Tibial nerve (tissue), 4 donors: ENCODE measurements around the gene TAF1A. TPM values are rescaled to one million over a fixed set of nuclear protein-coding genes. Genes with fewer than 3 reads are reported as not detected.

Experiments used
- DNase-seq, 2 donors: peaks; one replicate each; pipeline ENCODE4 v3.0.0-alpha.2; 2019; ENCODE audit warnings: low spot score in 2 of 2
- H3K27ac ChIP-seq, 4 donors: fragments of 200-600 bp; sonication (generic) in 3 of 4; one replicate each; pipeline ENCODE4 v1.5.1; 2017 to 2019; ENCODE audit warnings: mild to moderate bottlenecking in 1 of 4
- H3K27me3 ChIP-seq, 2 donors: fragments of 200-600 bp; sonication (generic) in 1 of 2; one replicate each; pipeline versions ENCODE4 v1.5.1 to v1.6.0; 2017 to 2019
- H3K36me3 ChIP-seq, 3 donors: fragments of 200-600 bp; sonication (generic); one replicate each; pipeline ENCODE4 v1.5.1; 2018 to 2019
- H3K4me1 ChIP-seq, 4 donors: fragments of 200-600 bp; sonication (generic) in 3 of 4; one replicate each; pipeline ENCODE4 v1.5.1; 2017 to 2019
- H3K4me3 ChIP-seq, 4 donors: fragments of 200-600 bp; sonication (generic) in 3 of 4; one replicate each; pipeline ENCODE4 v1.5.1; 2017 to 2019; ENCODE audit warnings: mild to moderate bottlenecking in 1 of 4, moderate library complexity in 1 of 4
- H3K9me3 ChIP-seq, 4 donors: fragments of 200-600 bp; sonication (generic) in 3 of 4; one replicate each; pipeline ENCODE4 v1.5.1; 2017 to 2019
- CTCF ChIP-seq, 5 experiments: fragments of 200-600 bp in 3 of 5; fragments of 450-650 bp in 2 of 5; sonication (generic) in 3 of 5; IDR thresholded peaks; one replicate each; pipeline ENCODE4 v1.5.1; 2016 to 2019; ENCODE audit warnings: antibody characterized with exemption in 5 of 5, mild to moderate bottlenecking in 3 of 5, moderate library complexity in 2 of 5
- EP300 ChIP-seq, 2 donors: sonication (generic); formaldehyde crosslinking; IDR thresholded peaks; one replicate each; pipeline ENCODE4 v1.6.1; 2017; ENCODE audit warnings: antibody characterized with exemption in 2 of 2, mild to moderate bottlenecking in 1 of 2
- POLR2A ChIP-seq, 2 donors: fragments of 450-650 bp; IDR thresholded peaks; one replicate each; pipeline ENCODE4 v1.6.1; 2017; ENCODE audit warnings: antibody characterized with exemption in 2 of 2, mild to moderate bottlenecking in 2 of 2, moderate library complexity in 2 of 2
- WGBS, 2 donors: methylation state at CpG; one replicate each; pipeline ENCODE4 v1.1.5; 2018; 5-methylcytosine and 5-hydroxymethylcytosine counted together
- total RNA-seq, 4 donors: library from RNA; depleted of rRNA; stranded (reverse); fragments of >200 nt; gene quantifications; one replicate each; pipeline ENCODE4 v1.1.0, GENCODE V29; 2016

TAF1A gene
- total RNA-seq, 4 donors from 2014 or later = 3.9 to 14.4 (median 8.0) TPM

DNA sequence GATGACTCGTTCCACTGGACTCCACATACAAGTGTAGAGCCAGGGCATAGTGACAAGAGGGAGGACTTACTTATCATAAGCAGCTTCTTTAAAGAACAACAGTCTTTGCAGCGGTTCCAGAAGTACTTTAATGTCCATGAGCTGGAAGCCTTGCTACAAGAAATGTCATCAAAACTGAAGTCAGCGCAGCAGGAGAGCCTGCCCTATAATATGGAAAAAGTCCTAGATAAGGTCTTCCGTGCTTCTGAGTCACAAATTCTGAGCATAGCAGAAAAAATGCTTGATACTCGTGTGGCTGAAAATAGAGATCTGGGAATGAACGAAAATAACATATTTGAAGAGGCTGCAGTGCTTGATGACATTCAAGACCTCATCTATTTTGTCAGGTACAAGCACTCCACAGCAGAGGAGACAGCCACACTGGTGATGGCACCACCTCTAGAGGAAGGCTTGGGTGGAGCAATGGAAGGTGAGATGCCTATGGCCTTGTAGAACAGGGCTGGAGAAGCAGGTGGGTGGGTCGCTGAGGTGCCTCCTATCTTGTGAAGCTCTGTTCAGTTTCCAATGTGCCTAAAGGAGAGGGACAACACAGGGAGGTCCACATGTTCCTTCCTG lies 40.3 kb upstream of the TAF1A start:
- Histone ChIP-seq H3K9me3 (no peaks in the 10 kb centered on the region), H3K4me1 (peaks cover 0 to 3% (median 0%) of the 10 kb centered on the region in 4 donors), H3K4me3 (no peak overlapping the region), H3K27ac (no peak overlapping the region), H3K36me3 (peaks cover 0 to 95% (median 14%) of the 10 kb centered on the region in 3 donors), H3K27me3 (no peaks in the 10 kb centered on the region)
- no peak for DNase-seq
- TF ChIP-seq EP300 (IDR thresholded peaks at IDR 0.05) (no peak), CTCF (IDR thresholded peaks at IDR 0.05) (no peak), POLR2A (IDR thresholded peaks at IDR 0.05) (no peak)
- WGBS, 2 donors = 89 to 91% methylated on average over 7 of the region's 7 CpGs

DNA sequence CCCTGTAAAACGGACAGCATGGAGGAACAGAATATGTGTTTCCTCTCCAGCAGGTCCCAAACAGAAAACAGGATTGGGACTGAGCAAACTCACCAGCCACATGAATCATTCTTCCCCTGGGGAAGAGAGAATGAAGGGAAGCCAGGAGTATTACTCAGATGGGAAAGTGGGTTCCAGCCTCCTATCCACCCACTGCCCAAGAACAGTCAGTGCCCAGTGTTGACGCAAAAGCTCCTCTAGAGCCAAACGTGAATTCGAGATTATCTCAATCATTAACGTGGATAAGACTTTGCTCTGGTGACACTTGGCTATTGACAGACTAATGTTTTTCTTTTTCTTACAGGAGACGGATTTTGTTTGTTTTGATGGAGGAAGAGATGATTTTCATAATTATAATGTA lies 37.5 kb upstream of the TAF1A start:
- Histone ChIP-seq H3K4me1 (no peaks in the 10 kb centered on the region), H3K4me3 (no peak overlapping the region), H3K36me3 (peaks cover 0 to 97% (median 9%) of the 10 kb centered on the region in 3 donors), H3K9me3 (no peaks in the 10 kb centered on the region), H3K27ac (no peak overlapping the region), H3K27me3 (no peaks in the 10 kb centered on the region)
- DNase-seq = peak in 1 of 2 donors; percentile 14
- 79 to 82% methylated on average over 6 of the region's 6 CpGs for WGBS, 2 donors
- TF ChIP-seq POLR2A (IDR thresholded peaks at IDR 0.05) = no peak
- TF ChIP-seq CTCF (IDR thresholded peaks at IDR 0.05) = no peak
- TF ChIP-seq EP300 (IDR thresholded peaks at IDR 0.05) = peak in 1 of 2 donors; percentile 10

DNA sequence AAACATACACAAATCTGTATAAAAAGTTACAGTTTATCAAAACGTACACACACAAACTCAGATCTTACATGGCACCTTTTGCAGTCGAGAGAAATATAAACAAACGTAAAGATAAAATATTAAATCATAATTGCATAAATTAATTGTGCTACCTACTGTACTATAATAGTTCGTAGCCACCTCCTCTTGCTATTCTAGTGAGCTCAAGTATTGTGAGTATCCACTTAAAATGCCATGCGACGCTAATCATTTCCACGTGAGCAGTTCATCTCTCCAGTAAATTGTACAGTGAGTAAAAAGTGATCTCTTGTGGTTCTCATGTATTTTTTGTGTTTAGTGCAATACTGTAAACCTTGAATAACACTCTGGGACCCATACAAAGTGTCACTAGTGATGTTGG lies 34.5 kb upstream of the TAF1A start:
- 93 to 94% methylated on average over 7 of the region's 7 CpGs for WGBS, 2 donors
- no peak overlapping the region for H3K27ac ChIP-seq
- H3K4me3 ChIP-seq = no peak overlapping the region
- no peak for TF ChIP-seq EP300 (IDR thresholded peaks at IDR 0.05)
- TF ChIP-seq CTCF (IDR thresholded peaks at IDR 0.05) = no peak
- no peak for TF ChIP-seq POLR2A (IDR thresholded peaks at IDR 0.05)
- H3K9me3 ChIP-seq = no peaks in the 10 kb centered on the region
- no peak for DNase-seq
- peaks cover 0 to 73% (median 9%) of the 10 kb centered on the region in 3 donors for H3K36me3 ChIP-seq
- H3K27me3 ChIP-seq = no peaks in the 10 kb centered on the region
- peaks cover 0 to 16% (median 3%) of the 10 kb centered on the region in 4 donors for H3K4me1 ChIP-seq

DNA sequence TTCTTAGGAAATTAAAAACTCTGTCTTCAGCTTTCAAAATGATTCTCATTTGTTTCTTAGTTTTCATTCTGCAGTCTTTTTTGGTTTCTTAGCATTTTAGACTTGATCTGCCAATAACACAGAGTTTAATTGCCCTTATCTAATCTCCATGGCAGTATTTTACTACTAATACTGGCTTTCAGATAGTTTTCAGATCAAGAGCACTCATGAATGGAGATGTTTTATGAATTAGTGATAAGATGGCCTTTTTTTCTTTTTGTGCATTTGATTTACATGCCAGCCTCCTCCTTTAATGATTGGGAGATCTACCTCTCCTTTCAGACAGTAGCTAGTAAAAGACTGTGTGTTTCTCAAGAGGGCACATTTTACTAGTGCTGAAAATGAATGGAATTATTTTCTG lies 33.7 kb upstream of the TAF1A start:
- DNase-seq = no peak
- TF ChIP-seq EP300 (IDR thresholded peaks at IDR 0.05) (no peak), POLR2A (IDR thresholded peaks at IDR 0.05) (no peak)
- H3K27me3 ChIP-seq = no peaks in the 10 kb centered on the region
- peaks cover 0 to 65% (median 7%) of the 10 kb centered on the region in 3 donors for H3K36me3 ChIP-seq
- no peaks in the 10 kb centered on the region for H3K9me3 ChIP-seq
- H3K4me1 ChIP-seq = peaks cover 0 to 21% (median 4%) of the 10 kb centered on the region in 4 donors
- H3K4me3 ChIP-seq = no peak overlapping the region
- H3K27ac ChIP-seq = no peak overlapping the region

GRCh38 chr1:222622765-222623164 lies 33.0 kb upstream of the TAF1A start:
- Histone ChIP-seq H3K4me3 (no peak overlapping the region), H3K4me1 (peaks cover 0 to 21% (median 4%) of the 10 kb centered on the region in 4 donors), H3K27me3 (no peaks in the 10 kb centered on the region), H3K9me3 (no peaks in the 10 kb centered on the region), H3K27ac (no peak overlapping the region), H3K36me3 (peaks cover 0 to 58% (median 3%) of the 10 kb centered on the region in 3 donors)
- TF ChIP-seq EP300 (IDR thresholded peaks at IDR 0.05) (no peak), POLR2A (IDR thresholded peaks at IDR 0.05) (no peak), CTCF (IDR thresholded peaks at IDR 0.05) (no peak)
- no peak for DNase-seq
- WGBS, 2 donors = 89 to 90% methylated on average over 5 of the region's 5 CpGs
